ENCODE measurements around the gene INTS2.

DNA sequence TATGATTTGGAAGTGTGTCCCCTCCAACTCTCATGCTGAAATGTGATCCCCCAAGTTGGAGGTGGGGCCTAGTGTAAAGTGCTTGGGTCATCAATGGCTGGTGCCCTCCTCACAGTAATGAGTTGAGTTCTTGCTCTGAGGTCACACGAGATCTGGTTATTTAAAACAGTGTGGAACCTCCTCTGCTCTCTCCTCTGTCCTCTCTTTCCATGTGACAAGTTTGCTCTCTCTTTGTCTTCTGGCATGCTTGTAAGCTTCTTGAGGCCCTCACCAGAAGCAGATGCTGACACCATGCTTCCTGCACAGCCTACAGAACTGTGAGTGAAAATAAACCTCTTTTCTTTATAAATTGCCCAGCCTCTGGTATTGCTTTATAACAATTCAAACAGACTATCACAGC, 84.3 kb downstream of the INTS2 start:
- TF ChIP-seq, protein P1, sequence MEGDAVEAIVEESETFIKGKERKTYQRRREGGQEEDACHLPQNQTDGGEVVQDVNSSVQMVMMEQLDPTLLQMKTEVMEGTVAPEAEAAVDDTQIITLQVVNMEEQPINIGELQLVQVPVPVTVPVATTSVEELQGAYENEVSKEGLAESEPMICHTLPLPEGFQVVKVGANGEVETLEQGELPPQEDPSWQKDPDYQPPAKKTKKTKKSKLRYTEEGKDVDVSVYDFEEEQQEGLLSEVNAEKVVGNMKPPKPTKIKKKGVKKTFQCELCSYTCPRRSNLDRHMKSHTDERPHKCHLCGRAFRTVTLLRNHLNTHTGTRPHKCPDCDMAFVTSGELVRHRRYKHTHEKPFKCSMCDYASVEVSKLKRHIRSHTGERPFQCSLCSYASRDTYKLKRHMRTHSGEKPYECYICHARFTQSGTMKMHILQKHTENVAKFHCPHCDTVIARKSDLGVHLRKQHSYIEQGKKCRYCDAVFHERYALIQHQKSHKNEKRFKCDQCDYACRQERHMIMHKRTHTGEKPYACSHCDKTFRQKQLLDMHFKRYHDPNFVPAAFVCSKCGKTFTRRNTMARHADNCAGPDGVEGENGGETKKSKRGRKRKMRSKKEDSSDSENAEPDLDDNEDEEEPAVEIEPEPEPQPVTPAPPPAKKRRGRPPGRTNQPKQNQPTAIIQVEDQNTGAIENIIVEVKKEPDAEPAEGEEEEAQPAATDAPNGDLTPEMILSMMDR (IDR thresholded peaks at IDR 0.05; ENCODE audit: insufficient read depth, low read length), result no peak
- no peak for TF ChIP-seq GABPA (IDR thresholded peaks at IDR 0.05; ENCODE audit: low read depth)
- no peak for TF ChIP-seq POLR2AphosphoS5 (IDR thresholded peaks at IDR 0.05; ENCODE audit: low read depth)
- TF ChIP-seq, protein P2, sequence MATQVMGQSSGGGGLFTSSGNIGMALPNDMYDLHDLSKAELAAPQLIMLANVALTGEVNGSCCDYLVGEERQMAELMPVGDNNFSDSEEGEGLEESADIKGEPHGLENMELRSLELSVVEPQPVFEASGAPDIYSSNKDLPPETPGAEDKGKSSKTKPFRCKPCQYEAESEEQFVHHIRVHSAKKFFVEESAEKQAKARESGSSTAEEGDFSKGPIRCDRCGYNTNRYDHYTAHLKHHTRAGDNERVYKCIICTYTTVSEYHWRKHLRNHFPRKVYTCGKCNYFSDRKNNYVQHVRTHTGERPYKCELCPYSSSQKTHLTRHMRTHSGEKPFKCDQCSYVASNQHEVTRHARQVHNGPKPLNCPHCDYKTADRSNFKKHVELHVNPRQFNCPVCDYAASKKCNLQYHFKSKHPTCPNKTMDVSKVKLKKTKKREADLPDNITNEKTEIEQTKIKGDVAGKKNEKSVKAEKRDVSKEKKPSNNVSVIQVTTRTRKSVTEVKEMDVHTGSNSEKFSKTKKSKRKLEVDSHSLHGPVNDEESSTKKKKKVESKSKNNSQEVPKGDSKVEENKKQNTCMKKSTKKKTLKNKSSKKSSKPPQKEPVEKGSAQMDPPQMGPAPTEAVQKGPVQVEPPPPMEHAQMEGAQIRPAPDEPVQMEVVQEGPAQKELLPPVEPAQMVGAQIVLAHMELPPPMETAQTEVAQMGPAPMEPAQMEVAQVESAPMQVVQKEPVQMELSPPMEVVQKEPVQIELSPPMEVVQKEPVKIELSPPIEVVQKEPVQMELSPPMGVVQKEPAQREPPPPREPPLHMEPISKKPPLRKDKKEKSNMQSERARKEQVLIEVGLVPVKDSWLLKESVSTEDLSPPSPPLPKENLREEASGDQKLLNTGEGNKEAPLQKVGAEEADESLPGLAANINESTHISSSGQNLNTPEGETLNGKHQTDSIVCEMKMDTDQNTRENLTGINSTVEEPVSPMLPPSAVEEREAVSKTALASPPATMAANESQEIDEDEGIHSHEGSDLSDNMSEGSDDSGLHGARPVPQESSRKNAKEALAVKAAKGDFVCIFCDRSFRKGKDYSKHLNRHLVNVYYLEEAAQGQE (IDR thresholded peaks at IDR 0.05; ENCODE audit: insufficient replicate concordance, low read depth), result no peak
- no peak for TF ChIP-seq SPI1 (IDR thresholded peaks at IDR 0.05; ENCODE audit: borderline replicate concordance, low read depth)
